ENCODE data around the gene SSC5D. TPM values are rescaled to one million over a fixed set of nuclear protein-coding genes. Genes with fewer than 3 reads are reported as not detected.
"Not testable (repeated sequence)": the region's sequence is repeated elsewhere in the genome, so short reads cannot be mapped to it uniquely, and the experiment has no call there.

Gene SSC5D
- total RNA-seq, 2 experiments from 2014 or later, result 0.50 to 2.7 TPM

DNA sequence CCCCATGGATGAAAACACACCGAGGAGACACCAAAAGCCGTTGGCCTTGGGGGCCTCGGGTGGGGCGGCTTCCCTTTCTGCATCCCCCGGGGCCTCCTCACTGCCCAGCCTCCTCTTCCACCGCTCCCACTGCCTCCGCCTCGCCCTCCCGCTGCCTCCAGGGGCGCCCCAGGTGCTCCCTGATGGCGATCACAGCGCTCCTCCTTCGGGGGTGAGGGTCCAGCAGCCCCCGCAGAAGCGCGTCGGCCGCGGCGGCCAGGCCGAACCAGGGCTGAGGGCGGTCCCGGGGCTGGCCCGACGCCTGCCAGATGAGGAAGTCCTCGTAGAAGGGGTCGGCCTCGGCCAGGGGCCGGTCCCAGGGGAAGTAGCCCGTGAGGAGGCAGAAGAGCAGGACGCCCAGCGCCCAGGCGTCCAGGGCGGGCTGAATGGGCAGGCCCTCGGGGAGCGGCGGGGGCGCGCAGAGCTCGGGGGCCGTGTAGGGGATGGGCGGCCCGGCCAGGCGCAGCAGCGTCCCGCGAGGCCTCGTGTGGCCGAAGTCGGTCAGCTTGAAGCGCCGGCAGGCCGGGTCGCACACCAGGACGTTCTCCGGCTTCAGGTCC lies 41.5 kb downstream of the SSC5D start:
- Histone ChIP-seq H3K27ac (ENCODE audit: low read depth, low read length, poor library complexity, severe bottlenecking) (no peak overlapping the region), H3K9me2 (ENCODE audit: insufficient read depth, low read length) (no peaks in the 10 kb centered on the region), H3K4me2 (ENCODE audit: low read length) (no peak overlapping the region), H3K79me2 (ENCODE audit: insufficient read depth, low read depth, low read length) (no peaks in the 10 kb centered on the region), H4K20me1 (ENCODE audit: insufficient read depth, low read length) (no peaks in the 10 kb centered on the region), H3K4me1 (ENCODE audit: insufficient read depth, low read length, poor library complexity, severe bottlenecking) (no peaks in the 10 kb centered on the region), H3K4me3 (ENCODE audit: low read depth, low read length, poor library complexity, severe bottlenecking) (no peak overlapping the region), H2AFZ (ENCODE audit: low read length) (no peak overlapping the region), H3K9me3 (ENCODE audit: low read length) (0 out of 2 replicates have a peak, but pooled peaks cover 5% of the 10 kb centered on the region), H3K36me3 (ENCODE audit: insufficient read depth, low read length) (no peaks in the 10 kb centered on the region)
- ChIA-PET CTCF (ENCODE audit: unreplicated experiment) (no interaction called here), POLR2A (no interaction called here)
- BruUV-seq (replicated peaks), result no TSS peak
- no peak for TF ChIP-seq EZH2phosphoT487 (IDR thresholded peaks at IDR 0.05; ENCODE audit: borderline replicate concordance, low read depth, low read length)
- TF ChIP-seq, protein P1, sequence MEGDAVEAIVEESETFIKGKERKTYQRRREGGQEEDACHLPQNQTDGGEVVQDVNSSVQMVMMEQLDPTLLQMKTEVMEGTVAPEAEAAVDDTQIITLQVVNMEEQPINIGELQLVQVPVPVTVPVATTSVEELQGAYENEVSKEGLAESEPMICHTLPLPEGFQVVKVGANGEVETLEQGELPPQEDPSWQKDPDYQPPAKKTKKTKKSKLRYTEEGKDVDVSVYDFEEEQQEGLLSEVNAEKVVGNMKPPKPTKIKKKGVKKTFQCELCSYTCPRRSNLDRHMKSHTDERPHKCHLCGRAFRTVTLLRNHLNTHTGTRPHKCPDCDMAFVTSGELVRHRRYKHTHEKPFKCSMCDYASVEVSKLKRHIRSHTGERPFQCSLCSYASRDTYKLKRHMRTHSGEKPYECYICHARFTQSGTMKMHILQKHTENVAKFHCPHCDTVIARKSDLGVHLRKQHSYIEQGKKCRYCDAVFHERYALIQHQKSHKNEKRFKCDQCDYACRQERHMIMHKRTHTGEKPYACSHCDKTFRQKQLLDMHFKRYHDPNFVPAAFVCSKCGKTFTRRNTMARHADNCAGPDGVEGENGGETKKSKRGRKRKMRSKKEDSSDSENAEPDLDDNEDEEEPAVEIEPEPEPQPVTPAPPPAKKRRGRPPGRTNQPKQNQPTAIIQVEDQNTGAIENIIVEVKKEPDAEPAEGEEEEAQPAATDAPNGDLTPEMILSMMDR (conservative IDR thresholded peaks at IDR 0.05; ENCODE audit: low read length), result no peak
- intact Hi-C loops (cut with micrococcal nuclease; ENCODE audit: unreplicated experiment), result no loop called here
- no peak for DNase-seq (ENCODE audit: low spot score)

- no peaks in the 10 kb centered on the region for H3K4me1 ChIP-seq (ENCODE audit: insufficient read depth, low read length, poor library complexity, severe bottlenecking)
- ChIA-PET POLR2A (no interaction called here), CTCF (ENCODE audit: unreplicated experiment) (no interaction called here)
- no peaks in the 10 kb centered on the region for H4K20me1 ChIP-seq (ENCODE audit: insufficient read depth, low read length)
- DNase-seq (ENCODE audit: low spot score), result no peak
- no peak overlapping the region for H2AFZ ChIP-seq (ENCODE audit: low read length)
- H3K9me2 ChIP-seq (ENCODE audit: insufficient read depth, low read length), result no peaks in the 10 kb centered on the region
- no peaks in the 10 kb centered on the region for H3K79me2 ChIP-seq (ENCODE audit: insufficient read depth, low read depth, low read length)
- H3K36me3 ChIP-seq (ENCODE audit: insufficient read depth, low read length), result no peaks in the 10 kb centered on the region
- intact Hi-C loops (cut with micrococcal nuclease; ENCODE audit: unreplicated experiment), result no loop called here
- H3K4me3 ChIP-seq (ENCODE audit: low read depth, low read length, poor library complexity, severe bottlenecking), result no peak overlapping the region
- TF ChIP-seq EZH2phosphoT487 (IDR thresholded peaks at IDR 0.05; ENCODE audit: borderline replicate concordance, low read depth, low read length), result no peak
- TF ChIP-seq, protein P1 (conservative IDR thresholded peaks at IDR 0.05; ENCODE audit: low read length), result no peak
- no TSS peak for BruUV-seq (replicated peaks)
- no peak overlapping the region for H3K4me2 ChIP-seq (ENCODE audit: low read length)
- H3K27ac ChIP-seq (ENCODE audit: low read depth, low read length, poor library complexity, severe bottlenecking), result no peak overlapping the region
- H3K9me3 ChIP-seq (ENCODE audit: low read length), result 0 out of 2 replicates have a peak, but pooled peaks cover 5% of the 10 kb centered on the region
These were observed 42.8 kb downstream of the SSC5D start for GRCh38 chr19:55530996-55531395.

DNA sequence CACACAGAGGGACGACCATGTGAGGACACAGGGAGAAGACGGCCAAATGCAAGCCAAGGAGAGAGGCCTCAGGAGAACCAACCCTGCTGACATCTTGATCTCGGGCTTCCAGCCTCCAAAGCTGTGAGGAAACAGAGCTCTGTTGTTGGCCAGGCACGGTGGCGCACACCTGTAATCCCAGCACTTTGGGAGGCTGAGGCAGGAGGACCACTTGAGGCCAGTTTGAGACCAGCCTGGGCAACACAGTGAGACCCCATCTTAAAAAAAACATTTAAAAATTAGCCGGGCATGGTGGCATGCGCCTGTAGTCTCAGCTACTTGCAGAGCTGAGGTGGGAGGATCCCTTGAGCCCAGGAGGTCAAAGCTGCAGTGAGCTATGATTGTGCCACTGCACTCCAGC lies 46.0 kb downstream of the SSC5D start:
- H3K4me1 ChIP-seq (ENCODE audit: insufficient read depth, low read length, poor library complexity, severe bottlenecking); H3K79me2 ChIP-seq (ENCODE audit: insufficient read depth, low read depth, low read length); H3K9me2 ChIP-seq (ENCODE audit: insufficient read depth, low read length); DNase-seq (ENCODE audit: low spot score); H3K4me3 ChIP-seq (ENCODE audit: low read depth, low read length, poor library complexity, severe bottlenecking); H3K36me3 ChIP-seq (ENCODE audit: insufficient read depth, low read length); intact Hi-C loops (cut with micrococcal nuclease; ENCODE audit: unreplicated experiment); POLR2A ChIA-PET; BruUV-seq (replicated peaks); H3K4me2 ChIP-seq (ENCODE audit: low read length); H4K20me1 ChIP-seq (ENCODE audit: insufficient read depth, low read length); H3K9me3 ChIP-seq (ENCODE audit: low read length); H2AFZ ChIP-seq (ENCODE audit: low read length); CTCF ChIA-PET (ENCODE audit: unreplicated experiment); H3K27ac ChIP-seq (ENCODE audit: low read depth, low read length, poor library complexity, severe bottlenecking): not testable (repeated sequence)

Data from OCI-LY7 (cell line).